CD4-positive, alpha-beta T cell treated with Interleukin-4 for 4 hours (primary cell): ENCODE data around the gene SLC49A4.
A peak's percentile ranks its signal among the peaks of the same experiment; 100 is the strongest.

Source experiments
- DNase-seq: peaks from one replicate; pipeline ENCODE4 v3.0.0-alpha.2; 2020

Gene SLC49A4

DNA sequence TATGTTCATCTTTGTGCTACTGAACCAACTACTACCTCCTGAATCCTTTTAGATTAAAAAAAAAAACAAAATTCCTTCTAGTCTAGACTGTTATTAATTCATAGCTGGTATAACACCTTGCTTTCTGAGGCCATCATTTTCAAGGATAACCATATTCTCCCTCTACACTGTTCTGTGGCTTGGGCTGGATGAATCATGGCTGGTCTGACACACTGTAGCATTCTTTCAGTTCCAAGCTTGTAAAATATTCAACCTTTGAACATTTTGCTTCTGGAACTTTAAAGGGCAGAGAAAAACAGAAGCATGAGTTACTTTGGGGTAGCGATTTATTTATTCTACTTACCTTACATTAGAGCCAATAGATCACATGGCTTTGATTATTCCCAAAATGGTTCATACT is 8.8 kb upstream of the SLC49A4 start:
- no peak for DNase-seq

DNA sequence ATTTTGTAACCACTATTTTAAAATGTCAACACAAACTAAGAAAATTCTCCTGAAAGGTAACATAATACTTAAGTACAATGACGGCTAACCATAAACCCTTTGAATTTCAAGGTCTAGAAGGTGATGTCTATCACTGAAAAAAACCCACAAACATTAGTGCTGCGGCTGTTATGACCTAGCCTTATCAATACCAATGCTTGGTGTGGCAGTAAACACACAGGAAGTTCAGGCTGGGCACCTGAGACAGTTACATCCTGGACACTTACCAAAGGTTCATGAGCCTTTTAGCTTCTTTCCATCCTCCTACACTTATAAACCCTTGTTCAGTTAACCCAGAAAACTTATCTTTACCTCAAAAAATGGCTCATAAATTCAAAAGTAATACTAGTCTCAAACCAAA is 7.0 kb upstream of the SLC49A4 start:
- DNase-seq = no peak

DNA sequence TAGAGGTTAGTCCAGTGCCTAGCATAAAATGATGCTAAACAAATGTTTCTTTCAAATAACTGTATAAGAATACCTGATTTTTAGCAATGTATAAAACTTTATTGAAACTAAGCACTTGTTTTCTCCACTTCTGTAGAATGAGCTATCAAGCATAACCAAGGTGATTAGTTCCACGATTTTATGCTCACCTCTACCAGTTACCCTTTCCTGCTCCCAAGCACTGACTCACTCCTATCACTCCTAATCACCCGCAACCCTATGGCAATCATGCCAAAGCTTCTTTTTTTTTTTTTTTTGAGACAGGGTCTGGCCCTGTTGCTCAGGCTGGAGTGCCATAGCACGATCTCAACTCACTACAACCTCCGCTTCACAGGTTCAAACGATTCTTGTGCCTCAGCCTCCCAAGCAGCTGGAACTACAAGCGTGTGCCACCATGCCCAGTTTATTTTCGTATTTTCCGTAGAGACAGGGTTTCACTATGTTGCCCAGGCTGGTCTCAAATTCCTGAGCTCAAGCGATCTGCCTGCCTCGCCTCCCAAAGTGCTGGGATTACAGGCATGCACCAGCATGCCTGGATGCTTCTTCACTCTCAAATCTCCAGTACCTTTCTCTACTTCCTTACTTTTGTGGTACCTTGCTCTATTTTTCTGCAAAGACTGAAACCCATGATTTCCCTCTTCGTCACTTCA is 5.1 kb upstream of the SLC49A4 start:
- no peak for DNase-seq

DNA sequence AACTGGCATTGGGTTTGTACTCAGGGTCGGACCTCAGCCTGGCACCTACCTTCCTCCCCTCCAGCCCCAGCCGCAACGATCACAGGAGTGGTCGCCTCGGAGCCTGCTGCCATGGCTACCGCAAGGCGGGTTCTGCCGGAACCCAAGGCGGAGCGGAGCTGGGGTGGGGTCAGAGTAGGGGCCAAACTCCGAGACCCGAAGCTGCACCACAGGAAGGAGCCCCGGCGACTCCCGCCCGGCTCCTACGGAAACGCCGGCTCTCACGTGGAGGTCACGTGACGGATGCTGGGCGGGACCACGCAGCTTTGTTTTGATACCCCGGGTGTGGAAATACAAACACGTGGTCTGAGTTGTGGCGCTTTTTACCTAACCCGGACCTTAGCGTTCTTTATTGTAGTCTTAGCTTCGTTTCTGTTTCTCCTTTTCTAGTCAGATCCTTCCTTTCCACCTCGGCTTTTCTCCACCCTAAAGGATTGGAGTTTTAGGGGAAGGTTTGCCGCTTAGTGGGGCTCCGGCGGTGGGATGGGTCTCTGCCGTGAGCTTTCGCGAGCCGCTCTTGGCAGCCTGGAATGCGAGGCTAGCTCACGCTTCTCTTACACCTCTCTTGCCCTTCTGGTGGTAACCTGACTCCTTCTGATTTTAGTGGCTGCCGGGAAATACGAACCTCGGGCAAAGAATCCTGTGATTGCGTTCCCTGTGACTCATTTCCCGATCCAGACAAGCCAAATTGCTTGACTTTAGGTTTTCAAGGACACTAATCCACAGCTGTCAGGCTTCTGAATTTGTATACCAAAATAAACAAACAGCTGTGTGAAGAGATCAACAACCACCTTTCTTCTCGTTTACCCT is 1.1 kb upstream of the SLC49A4 start, which contains the start of gene HSPBAP1:
HSPBAP1 (minus strand) TSS at position 264 of the 849 bp plus-strand sequence; CDS start at position 113, 151 bp downstream.
- peak; percentile 88 for DNase-seq

DNA sequence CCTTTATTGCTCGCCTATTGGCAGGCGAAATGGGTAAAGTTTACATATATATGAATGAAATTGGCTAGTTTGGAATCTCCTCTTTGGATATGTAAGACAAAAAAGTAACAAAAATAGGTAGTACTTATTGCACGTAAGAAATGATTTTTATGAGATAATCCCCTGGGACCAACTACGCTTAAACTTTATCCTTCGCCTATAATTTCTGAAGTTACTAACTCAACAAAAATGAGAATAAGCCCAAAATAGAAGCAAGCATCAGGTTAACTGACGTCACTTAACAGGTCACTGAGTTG is 438 bp upstream of the SLC49A4 start:
- DNase-seq = no peak

DNA sequence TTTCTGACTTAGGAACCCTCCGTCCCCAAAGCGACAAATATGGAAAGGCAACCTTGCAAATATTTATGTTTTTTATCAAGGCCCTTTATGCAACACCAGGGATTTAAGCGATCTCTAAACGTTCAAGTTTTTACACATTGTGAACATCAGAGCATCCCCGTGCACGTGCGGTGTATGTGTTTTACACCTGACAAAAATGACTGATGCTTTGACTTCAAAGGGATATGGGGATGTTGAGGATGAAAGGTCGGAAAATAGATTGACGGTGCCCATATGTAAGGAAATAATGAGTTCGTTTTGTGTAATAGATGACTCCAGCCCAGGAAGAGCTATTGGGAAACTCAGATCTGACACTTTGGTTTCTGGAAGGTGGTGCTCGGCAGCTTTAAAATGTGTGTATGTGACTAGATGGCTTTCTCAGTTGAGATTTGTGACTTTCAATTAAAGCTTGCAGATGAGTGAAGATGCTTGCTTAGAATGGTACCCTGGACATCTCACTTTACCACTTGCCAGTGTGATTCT is 866 bp downstream of the SLC49A4 start:
- no peak for DNase-seq

DNA sequence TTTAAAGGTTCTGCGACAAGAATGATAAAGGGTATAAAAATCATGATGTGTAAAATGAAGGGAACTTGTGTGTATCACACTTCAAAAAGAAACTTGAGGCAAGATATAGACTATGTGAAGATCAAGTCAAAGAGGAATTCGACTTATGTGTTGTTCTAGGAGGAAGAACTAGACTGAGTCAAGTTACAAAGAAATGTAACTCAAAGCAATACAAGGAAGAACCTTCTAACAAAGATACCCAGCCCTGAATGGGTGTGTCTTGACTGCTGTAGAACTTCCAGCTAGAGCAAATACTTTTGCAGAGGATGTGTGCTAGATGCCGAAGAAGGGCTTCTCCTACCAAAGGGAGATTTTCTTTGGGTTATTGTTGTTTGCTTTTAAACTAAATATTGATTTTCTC is 2.4 kb downstream of the SLC49A4 start:
- peak; percentile 36 for DNase-seq

DNA sequence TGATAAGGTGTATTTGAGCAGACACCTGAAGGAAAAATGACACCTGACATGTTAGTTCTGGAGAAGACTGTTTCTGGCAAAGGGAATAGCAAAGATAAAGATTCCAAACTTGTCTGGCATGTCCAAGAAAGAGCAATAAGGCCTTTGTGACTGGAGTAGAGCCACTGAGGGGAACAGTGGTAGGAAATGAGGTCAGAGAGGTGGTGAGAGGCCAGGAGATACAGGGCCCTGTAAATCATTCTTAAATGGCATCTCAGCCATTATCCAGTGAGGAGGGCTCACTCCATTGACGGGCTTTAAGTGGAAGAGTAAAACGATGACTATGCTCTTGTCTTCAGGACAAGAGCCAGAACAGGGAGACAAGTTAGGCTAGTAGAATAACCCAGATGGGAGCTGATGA is 4.5 kb downstream of the SLC49A4 start:
- no peak for DNase-seq

DNA sequence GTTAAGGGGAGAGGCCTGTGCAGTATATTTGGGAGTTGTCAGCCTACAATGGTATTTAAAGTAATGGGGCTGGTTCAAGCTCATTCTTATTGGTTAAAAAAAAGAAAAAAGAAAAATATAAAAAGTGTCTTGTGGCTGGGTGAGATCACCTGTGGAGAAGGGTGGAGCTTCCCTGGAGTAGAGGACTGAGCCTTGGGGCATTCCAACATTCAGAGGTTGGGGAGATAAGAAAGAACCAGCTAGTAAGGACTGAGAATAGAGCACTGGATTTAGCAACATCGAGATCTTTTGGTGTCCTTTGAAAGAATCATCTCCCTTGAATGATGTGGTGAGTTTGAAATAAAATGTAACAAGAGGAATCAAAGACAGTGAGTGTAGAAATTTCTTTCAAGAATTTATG is 5.2 kb downstream of the SLC49A4 start:
- no peak for DNase-seq

DNA sequence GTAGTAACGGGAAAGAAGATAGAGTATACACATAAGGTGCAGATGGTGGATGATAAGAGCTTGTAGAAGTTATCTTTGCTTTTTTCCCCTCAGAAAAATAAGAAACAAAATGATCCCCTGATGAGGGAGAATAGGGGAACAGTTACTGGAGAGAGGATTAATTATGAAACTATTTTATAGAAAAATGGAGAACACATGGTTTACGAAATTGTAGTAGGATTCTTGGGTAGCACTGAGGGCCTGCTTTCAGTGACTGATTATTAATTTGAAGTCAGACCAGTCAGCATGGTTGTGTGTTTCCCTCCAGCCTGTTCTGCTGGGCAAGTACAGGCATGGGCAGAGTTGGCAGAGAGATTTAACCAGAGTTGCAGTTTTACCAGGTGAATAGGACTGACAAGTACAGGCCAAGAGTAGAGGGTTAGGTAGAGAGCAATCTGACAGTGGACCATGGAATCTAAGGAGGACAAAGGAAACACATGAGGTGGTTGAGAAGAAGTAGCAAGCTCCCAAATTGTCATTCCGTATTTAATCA is 5.9 kb downstream of the SLC49A4 start:
- DNase-seq = no peak

DNA sequence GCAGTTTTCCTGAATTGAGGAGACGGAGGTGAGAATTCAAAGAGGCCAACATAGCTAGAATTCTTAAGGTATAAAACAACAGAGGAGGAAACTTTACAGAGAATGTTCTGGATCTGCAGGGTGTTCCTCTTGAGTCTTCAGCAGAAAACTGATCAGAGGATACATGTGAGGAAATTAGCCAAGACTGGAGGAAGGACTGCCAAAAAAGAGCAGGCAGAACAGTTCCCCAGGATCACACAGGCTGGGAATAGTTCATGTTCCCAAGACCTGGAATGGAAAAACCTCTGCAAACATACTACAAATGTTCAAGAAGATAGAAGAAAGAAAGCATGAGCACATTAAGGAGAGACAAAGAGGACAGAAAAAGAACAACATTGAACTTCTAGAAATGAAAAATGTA is 7.5 kb downstream of the SLC49A4 start:
- no peak for DNase-seq

DNA sequence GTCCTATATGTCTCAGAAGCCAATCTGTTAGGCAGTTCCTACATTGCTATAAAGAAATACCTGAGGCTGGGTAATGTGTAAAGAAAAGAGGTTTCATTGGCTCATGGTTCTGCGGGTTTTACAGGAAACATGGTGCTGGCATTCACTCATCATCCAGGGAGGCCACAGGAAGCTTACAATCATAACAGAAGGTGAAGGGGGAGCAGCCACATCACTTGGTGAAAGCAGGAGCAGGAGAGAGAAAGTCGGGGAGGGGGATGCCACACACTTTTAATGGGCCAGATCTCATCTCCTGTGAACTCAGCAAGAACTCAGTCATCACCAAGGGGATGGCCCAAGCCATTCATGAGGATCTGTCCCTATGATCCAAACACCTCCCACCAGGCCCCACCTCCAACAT is 9.1 kb downstream of the SLC49A4 start:
- DNase-seq = no peak

DNA sequence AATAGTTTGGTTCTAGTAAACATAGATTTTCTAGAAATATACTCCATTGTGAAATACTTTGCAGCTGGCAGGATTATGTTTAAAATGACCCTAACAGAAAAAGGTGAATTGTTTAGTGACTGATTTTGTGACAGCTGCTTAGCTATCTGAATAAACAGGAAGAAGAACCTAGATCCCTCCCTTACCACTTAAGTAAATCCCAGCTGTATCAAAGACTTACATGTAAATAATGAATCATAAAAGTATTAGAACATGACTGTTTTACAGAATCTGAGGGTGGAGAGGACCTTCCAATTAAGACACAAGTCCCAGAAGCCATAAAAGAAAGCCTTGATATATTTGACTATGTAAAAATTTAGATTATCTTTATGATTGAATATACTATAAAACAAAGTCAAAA is 15.9 kb downstream of the SLC49A4 start:
- DNase-seq = no peak

DNA sequence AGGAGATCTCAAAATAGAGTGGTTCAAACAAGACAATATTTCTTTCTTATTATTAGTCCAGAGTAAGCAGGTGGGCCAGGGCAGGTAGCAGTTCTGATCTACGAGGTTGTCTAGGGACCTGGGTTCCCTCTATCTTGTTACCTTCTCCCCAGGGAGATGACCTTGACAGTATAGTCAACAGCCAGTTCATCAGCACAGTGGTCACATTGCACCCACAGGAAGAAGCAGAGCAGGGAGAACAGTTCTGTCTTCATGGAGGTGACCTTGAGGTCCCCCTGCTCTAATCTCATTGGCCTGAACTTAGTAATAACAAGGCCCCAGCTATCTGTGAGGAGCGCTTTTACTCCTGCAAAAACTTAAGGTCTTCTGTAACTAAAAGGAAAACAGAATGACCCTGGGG is 21.7 kb downstream of the SLC49A4 start:
- DNase-seq = no peak

DNA sequence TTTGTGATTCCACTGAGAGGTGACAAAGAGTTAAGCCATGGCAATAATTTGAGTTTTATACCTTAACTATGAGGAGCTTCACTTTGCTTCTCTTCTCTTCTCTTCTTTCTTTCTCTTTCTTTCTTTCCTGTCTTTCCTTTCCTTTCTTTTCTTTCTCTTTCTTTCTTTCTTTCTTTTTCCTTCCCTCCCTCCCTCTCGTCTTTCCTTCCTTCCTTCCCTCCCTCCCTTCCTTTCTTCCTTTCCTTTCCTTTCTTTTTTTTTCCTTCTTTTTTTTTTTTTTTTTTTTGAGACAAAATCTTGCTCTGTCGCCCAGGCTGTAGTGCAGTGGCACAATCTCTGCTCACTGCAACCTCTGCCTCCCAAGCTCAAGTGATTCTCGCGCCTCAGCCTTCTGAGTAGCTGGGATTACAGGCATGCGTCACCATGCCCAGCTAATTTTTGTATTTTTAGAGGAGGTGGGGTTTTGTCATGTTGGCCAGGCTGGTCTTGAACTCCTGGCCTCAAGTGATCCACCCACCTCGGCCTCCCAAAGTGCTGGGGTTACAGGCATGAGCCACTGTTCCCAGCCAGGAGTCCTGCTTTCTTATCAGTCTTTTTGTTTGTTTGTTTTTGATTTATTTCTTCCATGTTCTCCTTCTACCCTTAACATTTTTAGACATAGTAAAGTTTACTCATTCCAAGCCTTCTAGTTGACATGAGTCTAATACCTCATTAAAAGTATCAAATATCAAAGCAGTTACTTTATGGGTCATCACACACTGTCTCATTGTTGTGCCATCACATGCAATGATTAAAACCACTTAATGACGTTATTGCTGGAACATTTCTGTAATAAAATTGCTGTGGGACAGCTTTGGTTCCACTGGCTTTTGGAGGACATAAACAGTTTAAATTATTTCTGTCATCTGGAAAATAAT is 29.9 kb downstream of the SLC49A4 start:
- no peak for DNase-seq

DNA sequence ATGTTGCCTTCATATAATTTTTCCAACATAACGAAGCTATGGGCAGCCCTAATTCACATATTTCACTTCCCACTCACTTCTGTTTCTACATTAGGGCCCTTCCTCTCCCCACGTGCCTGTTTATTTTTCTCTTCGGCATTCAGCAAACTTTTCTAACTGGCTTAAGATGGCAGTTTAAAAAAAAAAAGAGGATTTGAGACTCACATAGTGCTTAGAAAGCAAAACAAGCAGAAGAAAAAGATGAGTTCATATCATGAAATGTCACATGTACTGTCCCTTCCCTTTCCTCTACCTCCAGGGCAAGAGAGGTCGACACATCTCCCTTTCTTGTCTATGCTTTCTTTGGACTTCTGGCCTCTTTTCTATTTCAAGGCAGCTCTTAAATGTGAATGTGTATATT is 30.6 kb downstream of the SLC49A4 start:
- no peak for DNase-seq

DNA sequence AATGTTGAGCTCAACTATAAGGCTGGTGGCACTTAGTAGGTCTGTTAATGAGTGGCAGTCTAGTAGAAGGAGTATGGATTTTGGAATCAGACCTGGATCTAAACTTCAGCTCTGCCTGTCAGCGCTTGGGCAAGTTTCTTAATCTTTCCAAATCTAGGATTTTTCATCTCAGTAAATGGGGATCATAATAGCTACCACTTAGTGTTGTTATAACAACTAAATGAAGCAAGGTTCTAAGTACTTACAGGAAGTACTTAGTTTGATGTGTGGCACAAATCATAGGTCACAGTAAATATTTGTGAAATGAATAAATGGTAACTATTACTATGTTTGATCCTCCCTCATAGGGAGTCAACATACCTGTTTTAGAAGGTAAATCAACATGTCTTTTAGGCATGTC is 31.4 kb downstream of the SLC49A4 start:
- no peak for DNase-seq

DNA sequence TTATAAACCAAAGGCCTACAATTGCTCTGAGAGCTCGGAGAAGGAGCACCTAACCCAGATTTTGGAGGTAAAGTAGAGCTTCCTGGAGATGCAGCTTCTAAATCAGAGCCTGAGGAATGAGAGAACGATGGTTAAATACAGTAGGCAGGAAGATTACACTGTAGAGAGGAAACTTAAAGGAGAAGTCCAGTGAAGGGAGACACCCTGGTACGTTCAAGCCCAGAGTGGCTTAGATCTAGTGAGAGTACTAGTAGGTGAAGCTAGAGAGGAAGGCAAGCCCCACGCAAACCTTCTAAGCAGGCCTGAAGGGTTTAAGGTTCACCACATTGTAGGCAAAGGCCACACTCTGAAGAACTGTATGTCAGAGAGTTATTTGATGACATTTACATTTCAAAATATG is 33.4 kb downstream of the SLC49A4 start:
- no peak for DNase-seq

DNA sequence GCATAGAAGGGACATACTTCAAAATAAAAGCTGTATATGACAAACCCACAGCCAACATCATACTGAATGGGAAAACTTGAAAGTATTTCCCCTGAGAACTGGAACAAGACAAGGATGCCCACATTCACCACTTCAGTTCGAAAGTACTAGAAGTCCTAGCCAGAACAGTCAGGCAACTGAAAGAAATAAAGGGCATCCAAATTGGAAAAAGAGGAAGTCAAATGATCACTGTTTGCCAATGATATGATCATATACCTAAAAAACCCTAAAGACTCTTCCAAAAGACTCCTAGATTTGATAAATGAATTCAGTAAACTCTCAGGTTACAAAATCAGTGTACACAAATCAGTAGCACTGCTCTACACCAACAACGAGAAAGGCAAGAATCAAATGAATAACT is 40.7 kb downstream of the SLC49A4 start:
- no peak for DNase-seq

DNA sequence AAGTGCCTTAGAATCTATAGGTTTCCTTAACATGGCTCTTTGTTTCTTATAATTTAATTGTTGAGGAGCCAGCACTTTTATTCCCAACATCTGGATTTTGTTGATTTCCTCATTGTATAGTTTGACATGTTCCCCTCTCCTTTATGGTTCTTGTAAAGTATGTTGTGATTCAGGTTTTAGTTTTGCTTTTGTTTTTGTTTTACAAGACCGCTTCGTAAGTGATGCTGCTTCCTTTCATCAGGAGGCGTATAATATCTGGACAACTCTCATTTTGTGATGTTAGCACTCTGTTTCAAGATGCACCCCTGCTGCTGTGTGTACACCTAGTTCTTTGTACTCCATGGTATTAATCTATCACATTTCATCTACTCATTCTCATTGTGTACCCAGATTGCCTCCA is 48.7 kb downstream of the SLC49A4 start:
- peak; percentile 2 for DNase-seq

DNA sequence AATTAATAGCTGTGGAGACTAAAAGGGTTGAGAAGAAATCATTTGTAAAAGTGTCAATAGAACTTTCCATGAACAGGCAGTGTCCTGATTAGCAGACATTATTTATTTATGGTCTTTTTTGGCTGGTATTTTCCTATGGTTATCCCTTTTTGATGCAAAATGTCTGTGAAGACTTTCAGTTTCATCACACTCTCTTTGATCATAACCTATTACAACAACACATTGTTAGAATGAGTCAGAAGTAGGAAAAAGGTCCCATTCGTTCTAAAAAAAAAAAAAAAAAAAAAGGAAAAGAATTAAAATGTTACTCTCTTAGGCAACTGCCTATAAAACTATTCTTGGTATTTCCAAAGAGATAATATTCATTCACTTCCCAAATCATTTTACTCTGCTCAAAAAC is 62.1 kb downstream of the SLC49A4 start:
- DNase-seq = no peak

DNA sequence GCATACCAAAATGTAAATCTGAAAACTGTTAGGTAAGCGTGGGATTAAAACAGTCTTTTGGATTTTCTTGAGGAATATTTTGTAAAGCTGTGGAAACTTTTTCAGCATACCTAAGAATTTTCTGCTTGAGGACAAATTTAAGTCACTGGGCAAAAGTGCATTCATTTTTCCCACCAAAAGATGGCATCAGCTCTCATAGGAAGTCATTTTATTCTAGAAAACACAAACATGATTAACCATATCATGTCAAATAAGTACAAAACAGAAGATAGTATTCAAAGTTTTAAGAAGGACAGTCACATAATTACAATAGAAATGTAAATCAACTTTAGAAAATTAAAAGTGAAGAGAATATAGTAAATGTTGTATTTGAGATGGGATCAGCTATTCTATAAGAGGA is 63.5 kb downstream of the SLC49A4 start:
- DNase-seq = no peak
